HCT116 (cell line): ENCODE measurements around the gene UBE2J2. TPM values are rescaled to one million over a fixed set of nuclear protein-coding genes. Genes with fewer than 3 reads are reported as not detected.

Source experiments
- ATAC-seq: fragments of 200-7000 bp; cut with Tn5 transposase; 2 replicates; pipeline ENCODE4 v1.9.1; 2020; ENCODE audit warnings: mild to moderate bottlenecking, moderate library complexity
- BruUV-seq: library from RNA; stranded (reverse); fragments of 400-500 nt; replicated peaks from 2 replicates; lab custom pipeline; 2021; lab: Mats Ljungman, UMichigan
- CTCF ChIA-PET: fragments of 300-600 bp; sonication (Branson Sonifier 250); formaldehyde crosslinking; loops from one replicate; lab custom pipeline; 2021; ENCODE audit warnings: antibody characterized with exemption; lab: Charles Lee
- POLR2A ChIA-PET: fragments of 300-600, 350-600 bp; sonication (Branson Sonifier 250); formaldehyde crosslinking; loops from one replicate; lab custom pipeline; 2021; ENCODE audit warnings: antibody characterized with exemption; lab: Charles Lee
- RAD21 ChIA-PET, 2 experiments: fragments of 300-600 bp; sonication (Branson Sonifier 250); formaldehyde crosslinking; loops; one replicate each; lab custom pipeline; 2023; ENCODE audit warnings: low total read pairs in 2 of 2; ENCODE audit not compliant: uncharacterized antibody in 2 of 2, unreplicated experiment in 2 of 2, low non-redundant PET in 1 of 2; lab: Charles Lee
- DNase-seq: peaks from one replicate; pipeline ENCODE4 v3.0.0-alpha.2; 2010; ENCODE audit warnings: low read depth, low spot score
- H2AFZ ChIP-seq: fragments of 200-600 bp; shearing (Covaris generic), sonication (generic); 2 replicates; pipeline ENCODE4 v1.6.1; 2017; ENCODE audit warnings: low read depth, mixed run types, mixed read lengths, antibody characterized with exemption, low read length; ENCODE audit not compliant: poor library complexity, severe bottlenecking
- H3K27ac ChIP-seq: 2 replicates; pipeline ENCODE4 v1.5.1; 2012; ENCODE audit warnings: low read depth, low read length
- H3K27me3 ChIP-seq: fragments of 200-600 bp; sonication (generic); 2 replicates; pipeline ENCODE4 v1.6.1; 2016; ENCODE audit warnings: mixed run types, low read length, mixed read lengths; ENCODE audit not compliant: insufficient read depth
- H3K36me3 ChIP-seq, 2 experiments: fragments of 200-500 bp in 1 of 2; fragments of 200-600 bp in 1 of 2; sonication (Bioruptor generic) in 1 of 2; sonication (generic) in 1 of 2; 2 replicates each; pipeline versions ENCODE4 v1.5.1 to v1.6.1; 2014 to 2016; ENCODE audit warnings: low read length in 2 of 2, inconsistent platforms in 1 of 2, mixed read lengths in 1 of 2, mixed run types in 1 of 2; ENCODE audit not compliant: insufficient read depth in 2 of 2, control insufficient read depth in 1 of 2
- H3K4me1 ChIP-seq, 2 experiments: fragments of 200-600 bp in 1 of 2; sonication (generic) in 1 of 2; 2 replicates each; pipeline versions ENCODE4 v1.5.1 to v1.6.1; 2012 to 2017; ENCODE audit warnings: low read length in 2 of 2, inconsistent platforms in 1 of 2, mild to moderate bottlenecking in 1 of 2, mixed read lengths in 1 of 2, mixed run types in 1 of 2, moderate library complexity in 1 of 2; ENCODE audit not compliant: insufficient read depth in 2 of 2, control insufficient read depth in 1 of 2
- H3K4me2 ChIP-seq: fragments of 200-600 bp; sonication (generic); 2 replicates; pipeline ENCODE4 v1.6.1; 2017; ENCODE audit warnings: mixed run types, low read length, mixed read lengths
- H3K4me3 ChIP-seq, 2 experiments: fragments of 200-600 bp in 1 of 2; sonication (generic) in 1 of 2; replicated peaks in 1 of 2; 2 replicates each; pipeline ENCODE4 v1.5.1; 2011 to 2016; ENCODE audit warnings: low read length in 2 of 2, control low read depth in 1 of 2, low read depth in 1 of 2, mild to moderate bottlenecking in 1 of 2, mixed read lengths in 1 of 2, mixed run types in 1 of 2
- H3K79me2 ChIP-seq: fragments of 200-600 bp; sonication (generic); 2 replicates; pipeline ENCODE4 v1.6.1; 2017; ENCODE audit warnings: mild to moderate bottlenecking, mixed run types, low read length, moderate library complexity, mixed read lengths; ENCODE audit not compliant: insufficient read depth
- H3K9ac ChIP-seq: fragments of 200-600 bp; sonication (generic); 2 replicates; pipeline ENCODE4 v1.6.1; 2016; ENCODE audit warnings: low read length, mixed read lengths
- H3K9me2 ChIP-seq: fragments of 200-600 bp; sonication (generic), shearing (Covaris generic); 2 replicates; pipeline ENCODE4 v1.6.1; 2017; ENCODE audit warnings: mixed run types, mild to moderate bottlenecking, moderate library complexity; ENCODE audit not compliant: insufficient read depth
- H3K9me3 ChIP-seq, 2 experiments: fragments of 200-500 bp in 1 of 2; fragments of 200-600 bp in 1 of 2; sonication (Bioruptor generic) in 1 of 2; sonication (generic) in 1 of 2; 2 replicates each; pipeline ENCODE4 v1.6.1; 2014 to 2017; ENCODE audit warnings: low read length in 2 of 2, mixed read lengths in 2 of 2, inconsistent platforms in 1 of 2, low read depth in 1 of 2, mild to moderate bottlenecking in 1 of 2, mixed run types in 1 of 2, moderate library complexity in 1 of 2; ENCODE audit not compliant: control insufficient read depth in 1 of 2, insufficient read depth in 1 of 2
- H4K20me1 ChIP-seq: fragments of 200-600 bp; sonication (generic), shearing (Covaris generic); 2 replicates; pipeline ENCODE4 v1.6.1; 2017; ENCODE audit warnings: mixed run types, mild to moderate bottlenecking, moderate library complexity; ENCODE audit not compliant: insufficient read depth
- ELF1 ChIP-seq: IDR thresholded peaks from 2 replicates; pipeline ENCODE4 v1.6.1; 2012; ENCODE audit warnings: low read depth, borderline replicate concordance
- EZH2 ChIP-seq: fragments of 200-600 bp; sonication (generic); IDR thresholded peaks from 2 replicates; pipeline ENCODE4 v1.6.1; 2017; ENCODE audit warnings: antibody characterized with exemption, mixed run types
- EZH2phosphoT487 ChIP-seq: fragments of 200-600 bp; IDR thresholded peaks from 2 replicates; pipeline ENCODE4 v1.6.1; 2018; ENCODE audit warnings: antibody characterized with exemption, borderline replicate concordance
- POLR2A ChIP-seq: IDR thresholded peaks from 2 replicates; pipeline ENCODE4 v1.7.0; 2011; ENCODE audit warnings: borderline replicate concordance; ENCODE audit not compliant: insufficient read depth, insufficient read length; ENCODE audit errors: extremely low read depth
- SRF ChIP-seq: IDR thresholded peaks from 2 replicates; pipeline ENCODE4 v1.6.1; 2012; ENCODE audit warnings: low read depth
- YY1 ChIP-seq: IDR thresholded peaks from 2 replicates; pipeline ENCODE4 v1.6.1; 2011; ENCODE audit warnings: low read length, low read depth, moderate library complexity, mild to moderate bottlenecking; ENCODE audit not compliant: insufficient replicate concordance; ENCODE audit errors: extremely low read depth
- ZFX ChIP-seq: fragments of 450-650 bp; IDR thresholded peaks from 2 replicates; pipeline ENCODE4 v1.6.1; 2017
- ZNF274 ChIP-seq: fragments of 200-500 bp; sonication (Bioruptor generic); IDR thresholded peaks from 2 replicates; pipeline ENCODE4 v1.6.1; 2014; ENCODE audit warnings: mild to moderate bottlenecking, low read depth, low read length, inconsistent platforms
- intact Hi-C: fragments of 100-400 bp; cut with micrococcal nuclease; formaldehyde crosslinking; loops from 2 replicates; pipeline ENCODE4 v1.10.0; 2022
- total RNA-seq: library from RNA; stranded (reverse); gene quantifications from one replicate; pipeline ENCODE4 v1.2.1, GENCODE V29; 2021; ENCODE audit not compliant: unreplicated experiment
- TF ChIP-seq, protein P1 (sequence below): IDR thresholded peaks from 2 replicates; pipeline ENCODE4 v1.6.1; 2012; ENCODE audit warnings: low read depth
- TF ChIP-seq, protein P2 (sequence below): IDR thresholded peaks from 2 replicates; pipeline ENCODE4 v1.6.1; 2012

UBE2J2 gene
- total RNA-seq, 1 experiment from 2014 or later, result 67.7 TPM

GRCh38 chr1:1242461-1243265, 31.0 kb downstream of the UBE2J2 start:
- no TSS peak for BruUV-seq
- H3K36me3 ChIP-seq, result no peaks in the 10 kb centered on the region
- H3K27ac ChIP-seq, result no peak overlapping the region
- H3K4me3 ChIP-seq, result no peak overlapping the region
- intact Hi-C loops, result no loop called here
- RAD21 ChIA-PET, result no interaction called here
- no peaks in the 10 kb centered on the region for H3K27me3 ChIP-seq
- peaks cover 9 to 22% of the 10 kb centered on the region in 2 experiments; a peak in 3 of 4 replicates for H3K4me1 ChIP-seq
- POLR2A ChIA-PET, result no interaction called here
- no peaks in the 10 kb centered on the region for H4K20me1 ChIP-seq
- DNase-seq, result no peak
- no peak overlapping the region for H3K4me2 ChIP-seq
- no peak overlapping the region for H3K9ac ChIP-seq
- TF ChIP-seq EZH2phosphoT487 (no peak), SRF (no peak), EZH2 (no peak), YY1 (no peak), POLR2A (no peak), ELF1 (no peak), ZFX (no peak), ZNF274 (no peak)
- TF ChIP-seq, protein P1, sequence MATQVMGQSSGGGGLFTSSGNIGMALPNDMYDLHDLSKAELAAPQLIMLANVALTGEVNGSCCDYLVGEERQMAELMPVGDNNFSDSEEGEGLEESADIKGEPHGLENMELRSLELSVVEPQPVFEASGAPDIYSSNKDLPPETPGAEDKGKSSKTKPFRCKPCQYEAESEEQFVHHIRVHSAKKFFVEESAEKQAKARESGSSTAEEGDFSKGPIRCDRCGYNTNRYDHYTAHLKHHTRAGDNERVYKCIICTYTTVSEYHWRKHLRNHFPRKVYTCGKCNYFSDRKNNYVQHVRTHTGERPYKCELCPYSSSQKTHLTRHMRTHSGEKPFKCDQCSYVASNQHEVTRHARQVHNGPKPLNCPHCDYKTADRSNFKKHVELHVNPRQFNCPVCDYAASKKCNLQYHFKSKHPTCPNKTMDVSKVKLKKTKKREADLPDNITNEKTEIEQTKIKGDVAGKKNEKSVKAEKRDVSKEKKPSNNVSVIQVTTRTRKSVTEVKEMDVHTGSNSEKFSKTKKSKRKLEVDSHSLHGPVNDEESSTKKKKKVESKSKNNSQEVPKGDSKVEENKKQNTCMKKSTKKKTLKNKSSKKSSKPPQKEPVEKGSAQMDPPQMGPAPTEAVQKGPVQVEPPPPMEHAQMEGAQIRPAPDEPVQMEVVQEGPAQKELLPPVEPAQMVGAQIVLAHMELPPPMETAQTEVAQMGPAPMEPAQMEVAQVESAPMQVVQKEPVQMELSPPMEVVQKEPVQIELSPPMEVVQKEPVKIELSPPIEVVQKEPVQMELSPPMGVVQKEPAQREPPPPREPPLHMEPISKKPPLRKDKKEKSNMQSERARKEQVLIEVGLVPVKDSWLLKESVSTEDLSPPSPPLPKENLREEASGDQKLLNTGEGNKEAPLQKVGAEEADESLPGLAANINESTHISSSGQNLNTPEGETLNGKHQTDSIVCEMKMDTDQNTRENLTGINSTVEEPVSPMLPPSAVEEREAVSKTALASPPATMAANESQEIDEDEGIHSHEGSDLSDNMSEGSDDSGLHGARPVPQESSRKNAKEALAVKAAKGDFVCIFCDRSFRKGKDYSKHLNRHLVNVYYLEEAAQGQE, result no peak
- TF ChIP-seq, protein P2, sequence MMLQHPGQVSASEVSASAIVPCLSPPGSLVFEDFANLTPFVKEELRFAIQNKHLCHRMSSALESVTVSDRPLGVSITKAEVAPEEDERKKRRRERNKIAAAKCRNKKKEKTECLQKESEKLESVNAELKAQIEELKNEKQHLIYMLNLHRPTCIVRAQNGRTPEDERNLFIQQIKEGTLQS, result no peak
- TF ChIP-seq, all 23 proteins: peak for 0
- no peaks in the 10 kb centered on the region for H3K79me2 ChIP-seq
- H2AFZ ChIP-seq, result no peak overlapping the region
- CTCF ChIA-PET, result no interaction called here
- H3K9me2 ChIP-seq, result no peaks in the 10 kb centered on the region
- ATAC-seq, result no peak
- no peaks in the 10 kb centered on the region for H3K9me3 ChIP-seq
